Measurements from ENCODE around the gene IKZF4. TPM values are rescaled to one million over a fixed set of nuclear protein-coding genes. Genes with fewer than 3 reads are reported as not detected.

Gene IKZF4
- total and polyA plus RNA-seq, 2 of the 8 experiments (the other 6 are each of a cell fraction or from before 2014, with no cell fraction given), result 8.0 to 13.3 TPM

DNA sequence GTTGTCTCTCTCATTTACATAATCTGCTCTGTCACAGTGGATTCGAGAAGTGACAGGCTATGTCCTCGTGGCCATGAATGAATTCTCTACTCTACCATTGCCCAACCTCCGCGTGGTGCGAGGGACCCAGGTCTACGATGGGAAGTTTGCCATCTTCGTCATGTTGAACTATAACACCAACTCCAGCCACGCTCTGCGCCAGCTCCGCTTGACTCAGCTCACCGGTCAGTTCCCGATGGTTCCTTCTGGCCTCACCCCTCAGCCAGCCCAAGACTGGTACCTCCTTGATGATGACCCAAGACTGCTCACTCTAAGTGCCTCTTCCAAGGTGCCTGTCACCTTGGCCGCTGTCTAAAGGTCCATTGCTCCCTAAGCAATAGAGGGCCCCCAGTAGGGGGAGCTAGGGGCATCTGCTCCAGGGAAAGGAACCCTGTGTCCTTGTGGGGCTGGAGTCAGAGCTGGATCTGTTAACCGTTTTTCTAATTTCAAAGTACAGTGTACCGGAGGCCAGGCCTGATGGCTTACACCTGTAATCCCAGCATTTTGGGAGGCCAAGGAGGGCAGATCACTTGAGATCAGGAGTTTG lies 64.2 kb downstream of the IKZF4 start:
- Histone ChIP-seq H3K27me3 (replicated peaks in 1 of 4; ENCODE audit: control insufficient read depth in 3 of 4, extremely low read depth in 1 of 4, insufficient read depth in 3 of 4, low read length in 3 of 4) (no peaks in the 10 kb centered on the region), H4K5ac (ENCODE audit: insufficient read length, low read depth, low read length) (no peak overlapping the region), H3K27ac (ENCODE audit: low read depth, low read length) (no peak overlapping the region), H4K91ac (replicated peaks; ENCODE audit: insufficient read length, low read length) (no peak overlapping the region), H2BK20ac (ENCODE audit: low read length) (no peak overlapping the region), H3K4ac (replicated peaks; ENCODE audit: insufficient read length, low read depth, low read length) (no peak overlapping the region), H2BK12ac (ENCODE audit: low read depth, low read length) (no peak overlapping the region), H3K23me2 (ENCODE audit: low read depth, low read length) (peaks cover 6% of the 10 kb centered on the region; the same call in 1 of the 2 replicates), H2AFZ (ENCODE audit: low read length) (no peak overlapping the region), H4K8ac (ENCODE audit: extremely low read depth, insufficient read depth, low read length) (peak overlapping the region; percentile 22; the same call in 1 of the 2 replicates), H3K23ac (ENCODE audit: insufficient read length) (no peak overlapping the region), H3K9ac (replicated peaks in 1 of 4; ENCODE audit: extremely low read depth in 1 of 4, low read depth in 3 of 4, low read length in 3 of 4) (no peak overlapping the region), H2BK120ac (replicated peaks; ENCODE audit: low read depth, low read length) (no peak overlapping the region), H3K4me3 (ENCODE audit: extremely low read depth in 1 of 4, insufficient read depth in 2 of 4, low read depth in 3 of 4, low read length in 4 of 4) (no peak overlapping the region), H2AK5ac (ENCODE audit: low read depth, low read length) (no peak overlapping the region; the same call in 1 of the 2 replicates), H3K4me1 (replicated peaks in 1 of 4; ENCODE audit: control insufficient read depth in 3 of 4, insufficient read depth in 4 of 4, low read length in 3 of 4) (peaks cover 3 to 13% (median 10%) of the 10 kb centered on the region in 4 experiments), H3K56ac (replicated peaks; ENCODE audit: insufficient read length, low read depth, low read length) (no peak overlapping the region), H3K4me2 (ENCODE audit: insufficient read depth in 1 of 2, low read depth in 2 of 2, low read length in 2 of 2) (no peak overlapping the region), H2BK15ac (ENCODE audit: low read length) (no peak overlapping the region), H3K9me3 (ENCODE audit: insufficient read depth in 2 of 2, low read depth in 1 of 2, low read length in 1 of 2) (no peaks in the 10 kb centered on the region), H3K79me2 (ENCODE audit: control insufficient read depth in 1 of 2, insufficient read depth in 2 of 2, low read length in 2 of 2) (peaks cover 0 to 27% of the 10 kb centered on the region in 2 experiments; a peak in 2 of 4 replicates), H4K20me1 (replicated peaks in 1 of 2; ENCODE audit: control insufficient read depth in 1 of 2, insufficient read depth in 2 of 2, low read length in 2 of 2) (peaks cover 2 to 10% of the 10 kb centered on the region in 2 experiments), H3K14ac (ENCODE audit: insufficient read length) (no peak overlapping the region), H3K79me1 (ENCODE audit: low read depth, low read length) (peaks cover 7% of the 10 kb centered on the region; the same call in 1 of the 2 replicates), H2BK5ac (ENCODE audit: low read depth, low read length) (no peak overlapping the region), H3K36me3 (ENCODE audit: control insufficient read depth in 2 of 4, insufficient read depth in 4 of 4, low read length in 3 of 4) (peaks cover 18 to 45% (median 33%) of the 10 kb centered on the region in 4 experiments), H3K18ac (ENCODE audit: extremely low read depth, low read length) (no peak overlapping the region)
- TF ChIP-seq RAD21 (IDR thresholded peaks at IDR 0.05 in 1 of 2, conservative IDR thresholded peaks at IDR 0.05 in 1 of 2; ENCODE audit: low read depth in 2 of 2, low read length in 2 of 2), result peak; percentile 43 to 59
- TF ChIP-seq CTCF (IDR thresholded peaks at IDR 0.05; ENCODE audit: control extremely low read depth in 1 of 3, insufficient read depth in 1 of 3, low read depth in 1 of 3, low read length in 3 of 3), result peak; percentile 73 to 80 (median 75)
- TF ChIP-seq SIN3A (conservative IDR thresholded peaks at IDR 0.05 in 1 of 2, IDR thresholded peaks at IDR 0.05 in 1 of 2; ENCODE audit: low read depth in 1 of 2, low read length in 2 of 2), result 0 out of 4 replicates have a peak, but pooled peaks have one; percentile 31 to 70
- no peak for TF ChIP-seq EP300 (IDR thresholded peaks at IDR 0.05; ENCODE audit: borderline replicate concordance in 1 of 2, low read depth in 2 of 2, low read length in 2 of 2)
- ChIA-PET POLR2A (ENCODE audit: partially characterized antibody) (interaction anchor here (0.6 to 8.9 kb wide), 8 partner anchors 10 to 1043 kb away, joined by 3 to 112 read pairs (median 4); partner anchors contain the start of genes ESYT1, LRP1, PA2G4 and RPL41), CTCF (ENCODE audit: partially characterized antibody) (interaction anchor here (0.6 to 4.8 kb wide), 21 partner anchors 11 to 347 kb away, joined by 3 to 38 read pairs (median 4); partner anchors contain the start of genes PA2G4, SUOX and ZC3H10)
- DNase-seq (ENCODE audit: low read depth in 1 of 2, low spot score in 2 of 2) (peak in 1 of 2 experiments; percentile 75), FAIRE-seq (no peak)
- 91% methylated on average over 15 of the region's 15 CpGs; no CpG with 5 or more reads in 1 of the 2 experiments for WGBS, 2 experiments (ENCODE audit: extremely low coverage in 1 of 2, insufficient coverage in 1 of 2, insufficient read length in 1 of 2, insufficient replicate concordance in 2 of 2, low coverage in 1 of 2, low lambda C conversion rate in 2 of 2, missing lambda C conversion rate in 1 of 2)

All from H1 (cell line).